ENCODE data around the gene SLC22A8.

DNA sequence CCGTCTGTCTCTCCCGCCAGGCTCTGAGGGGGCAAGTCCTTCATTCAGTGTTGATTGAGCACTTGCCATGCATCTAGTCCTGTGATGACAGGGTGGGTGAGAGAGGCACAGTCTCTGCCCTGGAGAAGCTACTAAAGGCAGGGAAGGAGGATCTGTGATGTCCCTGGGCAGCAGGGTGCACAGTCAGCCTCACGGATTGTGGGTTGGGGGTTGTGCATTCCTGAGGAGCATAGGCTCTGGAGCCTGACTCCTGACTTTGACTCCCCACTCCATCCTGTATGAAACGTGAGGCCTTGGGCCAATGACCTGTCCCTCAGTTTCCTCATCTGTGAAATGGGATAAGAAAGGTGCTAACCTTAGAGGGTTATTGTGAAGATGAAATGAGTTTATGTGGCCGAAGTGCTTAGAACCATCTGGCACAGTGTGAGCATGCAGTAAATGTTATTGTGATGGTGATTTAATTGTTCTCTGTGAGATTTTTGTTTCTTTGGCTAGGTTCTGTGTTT lies 4.7 kb downstream of the SLC22A8 start:
- no peak for TF ChIP-seq EZH2 (IDR thresholded peaks at IDR 0.05; ENCODE audit: low read depth)
- TF ChIP-seq, protein P1, sequence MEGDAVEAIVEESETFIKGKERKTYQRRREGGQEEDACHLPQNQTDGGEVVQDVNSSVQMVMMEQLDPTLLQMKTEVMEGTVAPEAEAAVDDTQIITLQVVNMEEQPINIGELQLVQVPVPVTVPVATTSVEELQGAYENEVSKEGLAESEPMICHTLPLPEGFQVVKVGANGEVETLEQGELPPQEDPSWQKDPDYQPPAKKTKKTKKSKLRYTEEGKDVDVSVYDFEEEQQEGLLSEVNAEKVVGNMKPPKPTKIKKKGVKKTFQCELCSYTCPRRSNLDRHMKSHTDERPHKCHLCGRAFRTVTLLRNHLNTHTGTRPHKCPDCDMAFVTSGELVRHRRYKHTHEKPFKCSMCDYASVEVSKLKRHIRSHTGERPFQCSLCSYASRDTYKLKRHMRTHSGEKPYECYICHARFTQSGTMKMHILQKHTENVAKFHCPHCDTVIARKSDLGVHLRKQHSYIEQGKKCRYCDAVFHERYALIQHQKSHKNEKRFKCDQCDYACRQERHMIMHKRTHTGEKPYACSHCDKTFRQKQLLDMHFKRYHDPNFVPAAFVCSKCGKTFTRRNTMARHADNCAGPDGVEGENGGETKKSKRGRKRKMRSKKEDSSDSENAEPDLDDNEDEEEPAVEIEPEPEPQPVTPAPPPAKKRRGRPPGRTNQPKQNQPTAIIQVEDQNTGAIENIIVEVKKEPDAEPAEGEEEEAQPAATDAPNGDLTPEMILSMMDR (conservative IDR thresholded peaks at IDR 0.05) = no peak

All from PC-9 (cell line).